Measurements from ENCODE around the gene GGA3. TPM values are rescaled to one million over a fixed set of nuclear protein-coding genes. Genes with fewer than 3 reads are reported as not detected.
A peak's percentile ranks its signal among the peaks of the same experiment; 100 is the strongest.

GGA3 gene
- total RNA-seq, 2 donors from 2014 or later, result 77.3 to 111 TPM

DNA sequence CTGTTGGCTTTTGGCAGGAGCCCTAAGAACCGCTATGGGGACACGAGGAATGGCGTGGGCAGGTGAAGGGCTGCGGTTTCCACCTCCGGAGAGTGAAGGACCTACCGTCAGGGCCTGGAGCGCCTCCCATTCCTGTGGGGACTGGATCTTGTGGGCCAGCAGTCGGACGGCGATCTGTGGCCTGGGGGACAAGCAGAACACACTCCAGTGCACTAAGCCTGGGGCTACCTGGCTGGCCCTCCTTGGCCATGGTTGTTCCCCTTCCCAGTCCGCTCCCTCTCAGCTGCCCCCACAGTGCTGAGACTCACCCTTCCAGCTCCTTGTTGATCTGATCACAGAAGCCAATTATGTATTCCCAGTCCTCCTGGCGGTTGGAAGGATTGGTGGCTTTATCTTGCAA lies 15.0 kb downstream of the GGA3 start:
- H3K36me3 Mint-ChIP-seq, result no peaks in the 10 kb centered on the region
- no peaks in the 10 kb centered on the region for H3K27me3 Mint-ChIP-seq
- no peak overlapping the region for H3K27ac Mint-ChIP-seq
- DNase-seq (ENCODE audit: low spot score) (no peak), ATAC-seq (no peak)
- no peaks in the 10 kb centered on the region for H3K9me3 Mint-ChIP-seq
- no peak overlapping the region for H3K4me3 Mint-ChIP-seq
- peaks cover 30 to 43% of the 10 kb centered on the region in 2 donors for H3K4me1 Mint-ChIP-seq (ENCODE audit: low read depth in 2 of 2)

- Mint-ChIP-seq H3K27me3 (no peaks in the 10 kb centered on the region), H3K27ac (peak overlapping the region in 1 of 2 donors; percentile 60)
Observed at GRCh38 chr17:75245011-75245410, 16.4 kb downstream of the GGA3 start.

DNA sequence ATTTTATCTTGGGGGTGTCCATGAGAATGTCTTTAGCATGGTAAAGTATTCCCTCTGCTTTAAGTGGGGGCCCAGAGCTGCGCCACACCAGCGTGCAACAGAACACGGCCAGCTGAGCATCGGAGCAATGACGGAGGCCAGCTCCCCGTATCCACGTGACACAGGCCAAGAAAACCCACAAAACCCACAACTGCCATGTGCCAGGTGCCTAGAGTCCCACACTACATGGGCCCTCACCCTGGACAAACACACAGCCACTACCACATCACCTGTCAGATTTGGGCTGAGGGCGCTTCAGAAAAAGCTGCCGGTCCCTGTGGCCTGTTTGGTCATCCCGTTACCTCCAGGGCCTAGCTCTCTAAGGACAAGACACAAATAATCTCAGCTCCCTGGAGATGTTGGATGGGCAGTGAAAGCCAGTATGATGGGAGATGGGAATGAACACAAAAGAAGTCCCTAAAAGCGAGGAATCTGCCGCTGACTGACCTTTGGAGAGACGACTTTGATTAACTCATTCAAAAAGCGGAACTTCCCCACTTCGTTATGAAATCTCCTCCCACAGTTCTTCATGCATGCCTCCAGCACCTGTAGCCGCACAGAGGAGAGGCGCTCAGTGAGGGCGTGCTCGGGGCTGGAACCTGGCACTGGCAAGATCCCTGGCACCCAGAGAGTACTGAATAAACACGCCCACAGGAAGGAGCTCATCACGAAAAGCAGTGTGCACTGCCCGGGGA lies 17.1 kb downstream of the GGA3 start:
- Mint-ChIP-seq H3K4me1 (ENCODE audit: low read depth in 2 of 2) (peaks cover 15 to 36% of the 10 kb centered on the region in 2 donors), H3K27ac (peak overlapping the region in 1 of 2 donors; percentile 60), H3K4me3 (no peak overlapping the region), H3K27me3 (no peaks in the 10 kb centered on the region), H3K9me3 (no peaks in the 10 kb centered on the region), H3K36me3 (no peaks in the 10 kb centered on the region)
- ATAC-seq, result no peak
- DNase-seq (ENCODE audit: low spot score), result no peak

More at GRCh38 chr17:75245011-75245410, 16.4 kb downstream of the GGA3 start:
- no peaks in the 10 kb centered on the region for H3K36me3 Mint-ChIP-seq
- no peak overlapping the region for H3K4me3 Mint-ChIP-seq
- ATAC-seq, result no peak
- H3K9me3 Mint-ChIP-seq, result no peaks in the 10 kb centered on the region
- peaks cover 21 to 42% of the 10 kb centered on the region in 2 donors for H3K4me1 Mint-ChIP-seq (ENCODE audit: low read depth in 2 of 2)
- DNase-seq (ENCODE audit: low spot score), result no peak

- peaks cover 20 to 42% of the 10 kb centered on the region in 2 donors for H3K4me1 Mint-ChIP-seq (ENCODE audit: low read depth in 2 of 2)
- H3K27me3 Mint-ChIP-seq, result no peaks in the 10 kb centered on the region
- peak overlapping the region; percentile 77 to 86 for H3K27ac Mint-ChIP-seq
- no peaks in the 10 kb centered on the region for H3K9me3 Mint-ChIP-seq
- ATAC-seq (peak; percentile 52 to 72), DNase-seq (ENCODE audit: low spot score) (peak; percentile 70)
- H3K4me3 Mint-ChIP-seq, result peak overlapping the region; percentile 62
- peaks cover 6% of the 10 kb centered on the region for H3K36me3 Mint-ChIP-seq
Observed at GRCh38 chr17:75242461-75243042, 18.9 kb downstream of the GGA3 start.

GRCh38 chr17:75241996-75242460 lies 19.4 kb downstream of the GGA3 start:
- Mint-ChIP-seq H3K4me3 (peak overlapping the region; percentile 62), H3K4me1 (ENCODE audit: low read depth in 2 of 2) (peaks cover 20 to 42% of the 10 kb centered on the region in 2 donors), H3K27me3 (no peaks in the 10 kb centered on the region), H3K36me3 (peaks cover 6% of the 10 kb centered on the region), H3K9me3 (no peaks in the 10 kb centered on the region), H3K27ac (peak overlapping the region; percentile 77 to 86)
- DNase-seq (ENCODE audit: low spot score) (no peak), ATAC-seq (no peak)

- Mint-ChIP-seq H3K4me1 (ENCODE audit: low read depth in 2 of 2) (peaks cover 20 to 42% of the 10 kb centered on the region in 2 donors), H3K27ac (peak overlapping the region; percentile 77 to 86), H3K9me3 (no peaks in the 10 kb centered on the region), H3K4me3 (no peak overlapping the region), H3K27me3 (no peaks in the 10 kb centered on the region), H3K36me3 (peaks cover 6% of the 10 kb centered on the region)
- DNase-seq (ENCODE audit: low spot score) (no peak), ATAC-seq (no peak)
Observed at GRCh38 chr17:75241502-75241901, 19.9 kb downstream of the GGA3 start.

- Mint-ChIP-seq H3K27ac (no peak overlapping the region), H3K36me3 (peaks cover 6% of the 10 kb centered on the region), H3K27me3 (no peaks in the 10 kb centered on the region), H3K4me3 (no peak overlapping the region), H3K9me3 (no peaks in the 10 kb centered on the region), H3K4me1 (ENCODE audit: low read depth in 2 of 2) (peaks cover 20 to 42% of the 10 kb centered on the region in 2 donors)
- ATAC-seq (no peak), DNase-seq (ENCODE audit: low spot score) (no peak)
Observed at GRCh38 chr17:75241143-75241430, 20.3 kb downstream of the GGA3 start.

- peak overlapping the region in 1 of 2 donors; percentile 17 for H3K27ac Mint-ChIP-seq
- DNase-seq (ENCODE audit: low spot score) (no peak), ATAC-seq (peak in 1 of 2 donors; percentile 49)
- peaks cover 6% of the 10 kb centered on the region for H3K36me3 Mint-ChIP-seq
- H3K4me1 Mint-ChIP-seq (ENCODE audit: low read depth in 2 of 2), result peaks cover 20 to 42% of the 10 kb centered on the region in 2 donors
- no peaks in the 10 kb centered on the region for H3K9me3 Mint-ChIP-seq
- H3K4me3 Mint-ChIP-seq, result no peak overlapping the region
- H3K27me3 Mint-ChIP-seq, result no peaks in the 10 kb centered on the region
Observed at GRCh38 chr17:75240394-75241142, 20.8 kb downstream of the GGA3 start.

DNA sequence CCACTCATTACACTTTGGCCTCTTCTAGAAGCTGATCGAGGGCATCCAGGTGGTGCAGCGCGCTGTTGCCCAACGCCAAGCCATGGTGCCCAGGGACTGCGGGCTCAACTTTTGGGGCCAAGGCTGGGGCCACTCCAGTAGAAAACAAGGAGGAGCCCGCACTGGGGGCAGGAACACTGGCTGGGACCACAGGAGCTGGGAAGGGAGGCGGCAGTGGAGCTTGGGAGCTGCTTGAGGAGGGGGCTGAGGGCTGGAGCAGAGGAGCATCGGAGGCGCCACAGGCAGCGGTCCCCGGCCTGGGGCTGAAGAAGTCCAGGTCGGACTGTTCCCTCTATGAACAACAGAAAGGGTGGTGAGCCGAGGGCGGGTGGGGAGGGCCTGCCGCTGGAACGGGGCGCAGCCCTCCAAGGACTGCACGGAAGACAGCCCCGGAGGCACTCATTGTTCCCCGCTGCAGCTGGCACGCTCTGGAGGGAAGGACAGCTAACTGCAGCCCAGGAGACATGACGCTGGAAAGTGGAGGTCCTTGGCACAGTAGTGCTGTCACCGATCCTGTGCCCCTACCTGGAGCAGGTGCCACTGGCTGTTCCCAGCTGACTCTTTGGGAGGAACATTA lies 21.5 kb downstream of the GGA3 start:
- Mint-ChIP-seq H3K4me3 (no peak overlapping the region), H3K4me1 (ENCODE audit: low read depth in 2 of 2) (peaks cover 20 to 42% of the 10 kb centered on the region in 2 donors), H3K36me3 (peaks cover 10% of the 10 kb centered on the region), H3K9me3 (no peaks in the 10 kb centered on the region), H3K27ac (peak overlapping the region in 1 of 2 donors; percentile 17), H3K27me3 (no peaks in the 10 kb centered on the region)
- no peak for ATAC-seq
- DNase-seq (ENCODE audit: low spot score), result no peak

DNA sequence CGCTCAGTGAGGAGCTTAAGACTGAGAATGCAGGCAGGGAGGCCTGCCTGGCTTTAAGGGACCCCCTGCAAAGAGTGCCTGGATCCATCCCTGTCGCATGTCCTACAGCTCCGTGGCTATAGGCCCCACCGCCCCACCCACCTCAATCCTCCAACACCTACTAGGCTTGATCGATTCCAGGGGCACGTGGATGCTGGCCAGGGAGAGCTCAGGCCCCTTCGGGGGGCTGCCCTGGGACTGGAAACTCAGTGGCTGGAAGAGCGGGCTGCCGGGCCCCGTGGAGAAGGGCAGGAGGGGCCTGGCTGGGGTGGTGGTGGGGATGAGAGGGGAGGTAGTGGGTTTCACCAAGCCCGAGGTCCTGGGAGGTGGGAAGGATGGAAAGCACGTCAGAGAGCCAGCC lies 22.2 kb downstream of the GGA3 start:
- Mint-ChIP-seq H3K4me3 (no peak overlapping the region), H3K27me3 (no peaks in the 10 kb centered on the region), H3K9me3 (no peaks in the 10 kb centered on the region), H3K27ac (peak overlapping the region; percentile 44 to 69), H3K4me1 (ENCODE audit: low read depth in 2 of 2) (peaks cover 20 to 37% of the 10 kb centered on the region in 2 donors), H3K36me3 (peaks cover 17% of the 10 kb centered on the region)
- ATAC-seq (no peak), DNase-seq (ENCODE audit: low spot score) (no peak)

DNA sequence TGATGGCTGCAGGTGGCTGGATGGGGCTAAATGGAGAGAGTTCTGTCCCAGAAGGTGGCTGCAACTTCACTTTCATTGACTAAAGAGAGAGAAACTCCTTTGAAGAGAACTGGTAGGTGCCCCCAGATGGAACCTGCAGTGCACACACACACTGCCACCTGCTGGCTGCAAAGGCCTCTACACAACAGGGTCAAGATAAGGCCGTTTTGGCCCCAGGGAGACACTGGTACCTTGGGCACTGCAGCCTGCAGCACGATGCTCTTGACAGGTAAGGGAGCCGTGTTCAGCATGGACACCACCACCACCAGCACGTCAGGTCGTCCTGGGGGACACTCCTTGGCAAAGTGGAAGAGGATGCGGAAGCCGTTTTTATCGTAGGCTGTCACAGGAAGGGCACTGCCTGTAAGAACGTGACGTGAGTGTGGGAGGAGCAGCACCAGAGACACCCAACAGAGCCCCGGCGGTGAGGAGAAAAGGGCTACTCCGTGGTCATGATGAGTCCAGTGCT lies 22.7 kb downstream of the GGA3 start:
- Mint-ChIP-seq H3K4me3 (peak overlapping the region; percentile 34), H3K27ac (peak overlapping the region; percentile 44 to 69), H3K9me3 (no peaks in the 10 kb centered on the region)

GRCh38 chr17:75238020-75238580 lies 23.3 kb downstream of the GGA3 start:
- no peak overlapping the region for H3K4me3 Mint-ChIP-seq
- H3K9me3 Mint-ChIP-seq, result no peaks in the 10 kb centered on the region
- peaks cover 15 to 27% of the 10 kb centered on the region in 2 donors for H3K4me1 Mint-ChIP-seq (ENCODE audit: low read depth in 2 of 2)
- DNase-seq (ENCODE audit: low spot score) (no peak), ATAC-seq (no peak)
- peaks cover 17% of the 10 kb centered on the region for H3K36me3 Mint-ChIP-seq
- no peaks in the 10 kb centered on the region for H3K27me3 Mint-ChIP-seq
- H3K27ac Mint-ChIP-seq, result no peak overlapping the region

More for the DNA sequence above, 22.7 kb downstream of the GGA3 start:
- H3K4me1 Mint-ChIP-seq (ENCODE audit: low read depth in 2 of 2), result peaks cover 20 to 33% of the 10 kb centered on the region in 2 donors
- H3K27me3 Mint-ChIP-seq, result no peaks in the 10 kb centered on the region
- peak; percentile 67 to 70 for ATAC-seq
- peaks cover 17% of the 10 kb centered on the region for H3K36me3 Mint-ChIP-seq
- DNase-seq (ENCODE audit: low spot score), result peak; percentile 70
